ENCODE data around the gene PDE8A.

- TF ChIP-seq CTCF (IDR thresholded peaks at IDR 0.05): no peak
- TF ChIP-seq POLR2A (IDR thresholded peaks at IDR 0.05): no peak
- TF ChIP-seq POLR2AphosphoS5 (IDR thresholded peaks at IDR 0.05): no peak
Observed at GRCh38 chr15:85164841-85165466, 183.3 kb downstream of the PDE8A start.

Measured in breast epithelium (tissue), 3 donors.